K562 treated with DMSO at 1 percent for 4 hours (cell line): ENCODE data around the gene ADIG. TPM values are rescaled to one million over a fixed set of nuclear protein-coding genes. Genes with fewer than 3 reads are reported as not detected.

Experiments used
- total RNA-seq: library from RNA; unstranded; fragments of 300-600 nt; gene quantifications from 2 replicates; pipeline ENCODE4 v1.2.3, GENCODE V29; 2022; ENCODE audit not compliant: insufficient read depth

Gene ADIG
- total RNA-seq, result not detected in 2 replicates

GRCh38 chr20:38581013-38581412 is at the start of gene ADIG:
TSS of gene ADIG (plus strand) at chr20:38581197. CDS start at chr20:38581251, 54 bp downstream.

DNA sequence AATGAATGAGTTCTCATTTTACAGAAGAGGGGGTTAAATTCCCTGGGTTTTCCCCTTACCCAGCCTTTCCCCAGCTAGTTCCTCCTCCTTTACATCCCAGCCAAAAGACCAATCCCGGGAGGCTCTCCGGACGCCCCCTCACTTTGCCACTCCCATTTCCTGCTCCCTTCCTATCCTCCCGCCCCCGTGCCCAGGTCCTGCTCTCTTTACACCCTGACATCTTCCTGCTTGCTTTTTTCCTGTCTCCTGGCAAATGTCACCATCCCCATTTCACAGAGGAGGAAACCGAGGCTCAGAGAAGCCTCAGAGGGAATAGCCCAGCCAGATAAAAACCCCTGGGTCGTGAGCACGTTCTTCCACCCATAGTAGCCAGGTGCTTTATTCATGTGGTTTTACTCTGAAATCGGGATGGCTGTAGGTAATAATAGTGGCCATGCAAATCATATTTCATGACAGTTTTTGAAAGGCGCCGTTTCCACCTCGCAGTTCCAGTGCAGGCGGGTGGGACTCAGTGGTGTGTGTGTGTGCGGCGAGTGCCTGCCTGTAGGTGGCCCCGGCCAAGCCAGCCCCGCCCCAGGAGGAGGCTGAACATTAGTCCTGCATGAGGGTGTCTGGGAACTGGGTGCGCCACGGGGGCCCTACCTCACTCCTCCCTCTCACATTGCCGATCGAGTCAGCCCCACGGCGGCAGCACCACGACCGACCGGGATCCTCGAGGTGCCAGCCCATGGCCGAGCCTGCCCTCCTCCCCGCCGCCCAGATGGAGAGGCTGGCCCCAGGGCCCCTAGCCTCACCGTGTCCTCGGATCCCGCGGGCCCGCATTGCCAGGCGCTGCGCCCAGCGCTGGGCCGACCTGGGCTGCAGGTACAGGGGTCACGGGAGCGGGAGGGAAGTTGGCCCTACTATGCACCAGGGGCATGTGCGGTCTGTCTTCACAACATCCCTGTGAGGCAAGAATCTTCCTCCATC is 20.5 kb downstream of the ADIG start, which contains the start of gene ARHGAP40:
ARHGAP40 (plus strand) TSS at position 594 of the 969 bp plus-strand sequence.

Other genes starting within 250 kb of the ADIG start
- gene LBP, start 234.7 kb upstream of the ADIG start, total RNA-seq, result not detected in 2 replicates
- 26.4 and 39.9 TPM in 2 replicates for gene SNHG17, start 145.9 kb upstream of the ADIG start, total RNA-seq
- 12.7 and 13.0 TPM in 2 replicates for gene RALGAPB, start 108.4 kb upstream of the ADIG start, total RNA-seq
- not detected in 2 replicates for gene ARHGAP40, start 20.6 kb downstream of the ADIG start, total RNA-seq
- not detected in 2 replicates for gene SLC32A1, start 143.3 kb downstream of the ADIG start, total RNA-seq
- gene ACTR5, start 167.3 kb downstream of the ADIG start, total RNA-seq, result 9.6 and 10.2 TPM in 2 replicates
- 11.4 and 12.0 TPM in 2 replicates for gene PPP1R16B, start 224.5 kb downstream of the ADIG start, total RNA-seq